Trophoblast cell (in vitro differentiated cells and primary cell): ENCODE data around the gene C1GALT1. TPM values are rescaled to one million over a fixed set of nuclear protein-coding genes. Genes with fewer than 3 reads are reported as not detected.
A peak's percentile ranks its signal among the peaks of the same experiment; 100 is the strongest.
"Not testable (repeated sequence)": the region's sequence is repeated elsewhere in the genome, so short reads cannot be mapped to it uniquely, and the experiment has no call there.

Experiments
- DNase-seq, 2 donors: peaks; one replicate each; pipeline ENCODE4 v3.0.0-alpha.2; 2016
- H2AFZ ChIP-seq: 2 replicates; pipeline ENCODE4 v1.6.1; 2013; ENCODE audit warnings: low read length, moderate library complexity, mild to moderate bottlenecking; ENCODE audit not compliant: insufficient read depth, poor library complexity
- H2AK5ac ChIP-seq: 2 replicates; pipeline ENCODE4 v1.6.1; 2013; ENCODE audit warnings: mild to moderate bottlenecking, low read length
- H2BK120ac ChIP-seq: 2 replicates; pipeline ENCODE4 v1.6.1; 2013; ENCODE audit warnings: low read length, mild to moderate bottlenecking, moderate library complexity; ENCODE audit not compliant: insufficient read depth, poor library complexity
- H2BK12ac ChIP-seq: 2 replicates; pipeline ENCODE4 v1.6.1; 2013; ENCODE audit warnings: mild to moderate bottlenecking, low read length, moderate library complexity
- H2BK5ac ChIP-seq: 2 replicates; pipeline ENCODE4 v1.6.1; 2013; ENCODE audit warnings: low read length, low read depth, moderate library complexity, mild to moderate bottlenecking; ENCODE audit not compliant: poor library complexity
- H3K14ac ChIP-seq: 2 replicates; pipeline ENCODE4 v1.6.1; 2013; ENCODE audit warnings: mild to moderate bottlenecking, low read length
- H3K18ac ChIP-seq: 2 replicates; pipeline ENCODE4 v1.6.1; 2013; ENCODE audit warnings: mild to moderate bottlenecking, low read length
- H3K23ac ChIP-seq: 2 replicates; pipeline ENCODE4 v1.6.1; 2013; ENCODE audit warnings: low read length
- H3K27ac ChIP-seq: 2 replicates; pipeline ENCODE4 v1.5.1; 2013; ENCODE audit warnings: low read depth, mild to moderate bottlenecking, inconsistent platforms, low read length, moderate library complexity
- H3K27me3 ChIP-seq: 2 replicates; pipeline ENCODE4 v1.6.1; 2013; ENCODE audit warnings: inconsistent platforms, mild to moderate bottlenecking, low read length, moderate library complexity; ENCODE audit not compliant: insufficient read depth
- H3K36me3 ChIP-seq, 2 experiments: 1 replicate in 1 of 2; 2 replicates in 1 of 2; pipeline ENCODE4 v1.6.1; 2013; ENCODE audit warnings: low read length in 2 of 2, mild to moderate bottlenecking in 2 of 2, moderate library complexity in 1 of 2; ENCODE audit not compliant: insufficient read depth in 2 of 2, control insufficient read depth in 1 of 2
- H3K4ac ChIP-seq: 2 replicates; pipeline ENCODE4 v1.6.1; 2013; ENCODE audit warnings: low read depth, mild to moderate bottlenecking, low read length, moderate library complexity
- H3K4me1 ChIP-seq, 2 experiments: 1 replicate in 1 of 2; 2 replicates in 1 of 2; pipeline ENCODE4 v1.6.1; 2013; ENCODE audit warnings: low read length in 2 of 2, mild to moderate bottlenecking in 2 of 2, moderate library complexity in 1 of 2; ENCODE audit not compliant: insufficient read depth in 2 of 2, control insufficient read depth in 1 of 2
- H3K4me2 ChIP-seq: 2 replicates; pipeline ENCODE4 v1.6.1; 2013; ENCODE audit warnings: inconsistent platforms, mild to moderate bottlenecking, low read length, moderate library complexity
- H3K4me3 ChIP-seq: 2 replicates; pipeline ENCODE4 v1.5.1; 2013; ENCODE audit warnings: mild to moderate bottlenecking, low read depth, low read length, inconsistent platforms
- H3K79me1 ChIP-seq: one replicate; pipeline ENCODE4 v1.6.1; 2013; ENCODE audit warnings: low read length
- H3K79me2 ChIP-seq: 2 replicates; pipeline ENCODE4 v1.6.1; 2013; ENCODE audit warnings: low read length, mild to moderate bottlenecking; ENCODE audit not compliant: control insufficient read depth, insufficient read depth, poor library complexity
- H3K9ac ChIP-seq: 2 replicates; pipeline ENCODE4 v1.6.1; 2013; ENCODE audit warnings: mild to moderate bottlenecking, low read length
- H3K9me3 ChIP-seq: 2 replicates; pipeline ENCODE4 v1.6.1; 2013; ENCODE audit warnings: low read depth, mild to moderate bottlenecking, control low read depth, inconsistent platforms, low read length; ENCODE audit not compliant: insufficient read depth
- H4K12ac ChIP-seq: 2 replicates; pipeline ENCODE4 v1.6.1; 2013; ENCODE audit warnings: low read depth, mild to moderate bottlenecking, low read length, moderate library complexity
- H4K8ac ChIP-seq: 2 replicates; pipeline ENCODE4 v1.6.1; 2013; ENCODE audit warnings: low read depth, mild to moderate bottlenecking, low read length, moderate library complexity
- H4K91ac ChIP-seq: one replicate; pipeline ENCODE4 v1.6.1; 2013; ENCODE audit warnings: low read depth, mild to moderate bottlenecking, low read length, moderate library complexity
- WGBS: extraction: QIAGEN DNeasy Blood & Tissue Kit; methylation state at CpG from one replicate; pipeline ENCODE4 v1.1.7; 2013; ENCODE audit warnings: missing lambda C conversion rate; ENCODE audit not compliant: insufficient read length, insufficient coverage; ENCODE audit errors: extremely low coverage; 5-methylcytosine and 5-hydroxymethylcytosine counted together
- polyA plus RNA-seq: library from polyadenylated mRNA; stranded (reverse); fragments of 200-250 nt; gene quantifications from 2 replicates; pipeline ENCODE4 v1.2.3, GENCODE V29; 2013

Gene C1GALT1
- 142 and 155 TPM in 2 replicates for polyA plus RNA-seq

- peak within 1 kb of the TSS; percentile 97 for H3K14ac ChIP-seq
- H3K18ac ChIP-seq, result peak within 1 kb of the TSS; percentile 94
- peak; percentile 96 to 97 for DNase-seq
- no peaks in the 10 kb centered on the region for H3K27me3 ChIP-seq
- peak within 1 kb of the TSS; percentile 61 for H4K12ac ChIP-seq
- no peaks in the 10 kb centered on the region for H3K9me3 ChIP-seq
- H2AK5ac ChIP-seq, result peak within 1 kb of the TSS; percentile 39
- no peak within 1 kb of the TSS for H3K23ac ChIP-seq
- H3K4ac ChIP-seq, result peak within 1 kb of the TSS; percentile 44
- peak within 1 kb of the TSS; percentile 91 for H2BK120ac ChIP-seq
- H4K91ac ChIP-seq, result peak within 1 kb of the TSS; percentile 87
- H2AFZ ChIP-seq, result peak within 1 kb of the TSS; percentile 82
- H3K9ac ChIP-seq, result peak within 1 kb of the TSS; percentile 81
- peaks cover 23% of the 10 kb centered on the region for H3K79me1 ChIP-seq
- peak within 1 kb of the TSS; percentile 56 for H2BK12ac ChIP-seq
- peak within 1 kb of the TSS; percentile 92 for H2BK5ac ChIP-seq
- peak within 1 kb of the TSS; percentile 92 for H3K4me2 ChIP-seq
- H3K79me2 ChIP-seq, result peaks cover 9% of the 10 kb centered on the region
- no CpG with 5 or more reads among the region's 82 CpGs for WGBS
- peak within 1 kb of the TSS; percentile 94 for H3K4me3 ChIP-seq
- peak within 1 kb of the TSS; percentile 95 for H3K27ac ChIP-seq
- peaks cover 5 to 8% of the 10 kb centered on the region in 2 experiments for H3K4me1 ChIP-seq
- peak within 1 kb of the TSS; percentile 85 for H4K8ac ChIP-seq
- H3K36me3 ChIP-seq, result peaks cover 2 to 4% of the 10 kb centered on the region in 2 experiments
Observed at GRCh38 chr7:7182156-7183060, at the start of gene C1GALT1. C1GALT1 (plus strand) TSS chr7:7182544; CDS start chr7:7234320, 51,776 bp downstream.

DNA sequence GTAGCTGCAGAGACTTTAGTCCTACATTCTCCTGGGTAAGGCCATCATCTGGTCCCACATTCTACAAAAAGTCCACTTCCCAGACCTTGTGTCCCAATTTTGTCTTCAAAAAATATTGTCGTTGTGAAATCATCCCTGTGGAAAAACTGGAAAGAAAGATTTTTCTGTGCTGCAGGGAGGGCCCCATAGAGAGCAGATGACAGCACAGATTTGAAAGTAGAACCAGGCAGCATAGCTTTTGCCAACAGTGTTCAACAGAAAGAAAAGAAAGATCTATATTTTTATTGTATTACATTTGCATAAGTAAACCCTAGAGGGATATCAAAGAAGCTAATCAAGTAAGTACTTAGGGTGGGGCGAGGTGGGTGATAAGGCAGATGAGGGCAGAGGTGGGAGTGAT is 48.3 kb upstream of the C1GALT1 start:
- H2BK5ac ChIP-seq, result no peak overlapping the region
- H3K4ac ChIP-seq, result no peak overlapping the region
- H2BK12ac ChIP-seq, result no peak overlapping the region
- no peak overlapping the region for H2BK120ac ChIP-seq
- no peak overlapping the region for H2AK5ac ChIP-seq
- DNase-seq, result no peak
- H3K23ac ChIP-seq, result no peak overlapping the region
- WGBS, result no CpG with 5 or more reads among the region's 2 CpGs
- H4K91ac ChIP-seq, result no peak overlapping the region
- H3K79me1 ChIP-seq, result no peaks in the 10 kb centered on the region
- no peak overlapping the region for H4K8ac ChIP-seq
- no peaks in the 10 kb centered on the region for H3K79me2 ChIP-seq
- H3K18ac ChIP-seq, result no peak overlapping the region
- no peak overlapping the region for H3K4me3 ChIP-seq
- no peaks in the 10 kb centered on the region for H3K27me3 ChIP-seq
- H4K12ac ChIP-seq, result no peak overlapping the region
- no peak overlapping the region for H3K9ac ChIP-seq
- H2AFZ ChIP-seq, result no peak overlapping the region
- no peak overlapping the region for H3K27ac ChIP-seq
- no peaks in the 10 kb centered on the region for H3K36me3 ChIP-seq
- H3K14ac ChIP-seq, result no peak overlapping the region
- no peak overlapping the region for H3K4me2 ChIP-seq
- no peaks in the 10 kb centered on the region for H3K9me3 ChIP-seq
- peaks cover 0 to 3% of the 10 kb centered on the region in 2 experiments for H3K4me1 ChIP-seq

GRCh38 chr7:7135074-7135473 is 47.3 kb upstream of the C1GALT1 start:
- Histone ChIP-seq H4K91ac (no peak overlapping the region), H3K9me3 (no peaks in the 10 kb centered on the region), H3K4me3 (no peak overlapping the region), H3K27me3 (no peaks in the 10 kb centered on the region), H3K4ac (no peak overlapping the region), H2BK5ac (no peak overlapping the region), H4K12ac (no peak overlapping the region), H3K79me1 (no peaks in the 10 kb centered on the region), H3K36me3 (no peaks in the 10 kb centered on the region), H3K9ac (no peak overlapping the region), H4K8ac (no peak overlapping the region), H2BK120ac (no peak overlapping the region), H3K18ac (no peak overlapping the region), H3K4me1 (peaks cover 0 to 3% of the 10 kb centered on the region in 2 experiments), H3K79me2 (no peaks in the 10 kb centered on the region), H2BK12ac (no peak overlapping the region), H3K23ac (no peak overlapping the region), H2AK5ac (no peak overlapping the region), H3K4me2 (no peak overlapping the region), H3K14ac (no peak overlapping the region), H2AFZ (no peak overlapping the region), H3K27ac (no peak overlapping the region)
- no peak for DNase-seq
- WGBS, result no CpG with 5 or more reads among the region's 1 CpG

GRCh38 chr7:7135924-7136323 is 46.4 kb upstream of the C1GALT1 start:
- H3K14ac ChIP-seq, H3K79me1 ChIP-seq, H2AFZ ChIP-seq, DNase-seq, H3K4ac ChIP-seq, H3K79me2 ChIP-seq, H4K8ac ChIP-seq, H3K23ac ChIP-seq, H3K4me2 ChIP-seq, H3K9me3 ChIP-seq, H3K27me3 ChIP-seq, H3K27ac ChIP-seq, H2BK5ac ChIP-seq, H3K18ac ChIP-seq, H4K12ac ChIP-seq, H3K4me3 ChIP-seq, H2BK120ac ChIP-seq, H2BK12ac ChIP-seq, H2AK5ac ChIP-seq, H3K4me1 ChIP-seq, H3K36me3 ChIP-seq, H3K9ac ChIP-seq, H4K91ac ChIP-seq: not testable (repeated sequence)
- WGBS, result no CpG with 5 or more reads among the region's 1 CpG
